Effector memory CD4-positive, alpha-beta T cell (primary cell): ENCODE data around the gene AMFR.
"Not testable (repeated sequence)": the region's sequence is repeated elsewhere in the genome, so short reads cannot be mapped to it uniquely, and the experiment has no call there.

Experiments
- DNase-seq, 3 donors: peaks; one replicate each; pipeline ENCODE4 v3.0.0-alpha.2; 2020
- H3K27ac ChIP-seq: 2 replicates; pipeline ENCODE4 v1.7.0; 2013; ENCODE audit warnings: mild to moderate bottlenecking, low read length, moderate library complexity; ENCODE audit not compliant: insufficient read depth, poor library complexity, severe bottlenecking
- H3K27me3 ChIP-seq: replicated peaks from 2 replicates; pipeline ENCODE4 v1.7.0; 2013; ENCODE audit warnings: mild to moderate bottlenecking, low read length; ENCODE audit not compliant: insufficient read depth, control insufficient read depth, poor library complexity, severe bottlenecking
- H3K36me3 ChIP-seq: 2 replicates; pipeline ENCODE4 v1.7.0; 2013; ENCODE audit warnings: mild to moderate bottlenecking, low read length, moderate library complexity; ENCODE audit not compliant: control insufficient read depth, insufficient read depth
- H3K4me1 ChIP-seq: 2 replicates; pipeline ENCODE4 v1.7.0; 2013; ENCODE audit warnings: low read length, mild to moderate bottlenecking; ENCODE audit not compliant: control insufficient read depth, insufficient read depth, poor library complexity, severe bottlenecking
- H3K4me3 ChIP-seq: 2 replicates; pipeline ENCODE4 v1.7.0; 2013; ENCODE audit warnings: low read length, low read depth, mild to moderate bottlenecking; ENCODE audit not compliant: insufficient read depth, poor library complexity, severe bottlenecking
- H3K9me3 ChIP-seq: 2 replicates; pipeline ENCODE4 v1.7.0; 2013; ENCODE audit warnings: mild to moderate bottlenecking, low read length, moderate library complexity; ENCODE audit not compliant: control insufficient read depth

The AMFR gene

GRCh38 chr16:56379044-56379443 is 46.3 kb downstream of the AMFR start:
- peaks cover 40% of the 10 kb centered on the region for H3K36me3 ChIP-seq
- H3K4me1 ChIP-seq, DNase-seq, H3K27ac ChIP-seq, H3K9me3 ChIP-seq, H3K4me3 ChIP-seq, H3K27me3 ChIP-seq: not testable (repeated sequence)

GRCh38 chr16:56375792-56376191 is 49.6 kb downstream of the AMFR start:
- H3K36me3 ChIP-seq, result peaks cover 19% of the 10 kb centered on the region
- not testable (repeated sequence) for DNase-seq, H3K4me1 ChIP-seq, H3K9me3 ChIP-seq, H3K27me3 ChIP-seq, H3K27ac ChIP-seq, H3K4me3 ChIP-seq

DNA sequence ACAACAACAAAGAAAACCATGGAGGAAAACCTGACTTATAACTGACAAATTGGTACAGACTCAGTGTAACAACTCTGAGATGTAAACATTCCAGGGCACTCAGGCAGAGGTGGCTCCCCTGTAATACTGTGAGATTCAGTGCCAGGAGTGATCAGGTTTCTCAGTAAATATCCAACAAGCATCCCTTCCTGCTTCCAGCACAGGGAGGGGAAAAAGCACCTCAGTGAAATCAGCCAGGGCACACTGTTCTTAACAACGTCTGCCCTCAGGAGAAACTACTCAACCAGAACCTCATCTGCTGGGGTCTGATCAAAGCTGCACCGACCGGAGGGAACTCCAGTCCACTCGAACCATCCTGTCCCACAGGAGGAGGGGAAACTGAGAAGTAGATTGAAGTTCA is 52.3 kb downstream of the AMFR start:
- peaks cover 12% of the 10 kb centered on the region for H3K36me3 ChIP-seq
- no peak overlapping the region for H3K4me3 ChIP-seq
- no peaks in the 10 kb centered on the region for H3K4me1 ChIP-seq
- H3K9me3 ChIP-seq, result no peaks in the 10 kb centered on the region
- H3K27ac ChIP-seq, result no peak overlapping the region
- H3K27me3 ChIP-seq, result no peaks in the 10 kb centered on the region
- DNase-seq, result no peak

GRCh38 chr16:56372013-56372634 is 53.2 kb downstream of the AMFR start:
- no peaks in the 10 kb centered on the region for H3K4me1 ChIP-seq
- no peaks in the 10 kb centered on the region for H3K9me3 ChIP-seq
- H3K4me3 ChIP-seq, result no peak overlapping the region
- peaks cover 17% of the 10 kb centered on the region for H3K36me3 ChIP-seq
- H3K27ac ChIP-seq, result no peak overlapping the region
- DNase-seq, result no peak
- no peaks in the 10 kb centered on the region for H3K27me3 ChIP-seq

GRCh38 chr16:56371660-56371937 is 53.7 kb downstream of the AMFR start:
- Histone ChIP-seq H3K36me3 (peaks cover 22% of the 10 kb centered on the region), H3K4me1 (no peaks in the 10 kb centered on the region), H3K27me3 (no peaks in the 10 kb centered on the region), H3K9me3 (no peaks in the 10 kb centered on the region), H3K27ac (no peak overlapping the region), H3K4me3 (no peak overlapping the region)
- no peak for DNase-seq

DNA sequence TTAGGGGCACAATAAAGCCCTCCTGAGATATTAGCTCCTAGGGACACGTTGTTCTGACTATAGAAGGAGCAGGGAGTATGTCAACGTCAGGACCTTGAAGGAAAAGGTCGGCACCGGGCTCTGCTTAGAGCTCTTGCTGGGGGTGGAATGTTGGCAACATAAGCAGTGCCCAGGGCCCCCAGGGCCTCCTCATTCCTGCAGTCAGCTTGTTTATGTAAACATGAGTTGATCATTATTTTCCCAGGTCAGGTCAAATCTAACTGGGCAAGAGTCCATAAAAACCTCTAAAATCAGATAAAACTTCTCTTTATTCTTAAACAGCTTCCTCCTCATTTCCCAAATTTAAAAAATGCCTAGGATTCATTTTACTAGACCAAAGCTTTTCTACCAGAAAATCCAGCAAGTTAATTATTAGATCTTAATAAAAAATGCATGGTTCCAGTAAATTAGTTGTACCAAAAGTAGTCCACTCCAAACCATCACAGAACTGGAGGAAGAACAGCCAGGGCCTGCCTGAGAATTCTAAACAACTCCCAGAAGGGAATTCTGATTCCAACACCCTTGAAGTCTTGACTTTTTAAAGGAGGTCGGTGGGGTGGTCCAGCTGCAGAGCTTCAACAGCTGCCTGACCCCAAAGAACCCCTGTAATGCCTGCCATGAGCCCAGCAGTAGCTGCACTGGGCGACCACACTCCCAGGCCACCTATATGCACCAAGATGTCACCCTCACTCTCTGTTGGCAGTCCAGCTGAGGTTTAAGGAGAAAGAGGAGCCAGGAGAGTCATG is 54.3 kb downstream of the AMFR start:
- no peak overlapping the region for H3K27ac ChIP-seq
- no peaks in the 10 kb centered on the region for H3K27me3 ChIP-seq
- no peaks in the 10 kb centered on the region for H3K4me1 ChIP-seq
- peaks cover 23% of the 10 kb centered on the region for H3K36me3 ChIP-seq
- no peak for DNase-seq
- H3K9me3 ChIP-seq, result no peaks in the 10 kb centered on the region
- no peak overlapping the region for H3K4me3 ChIP-seq

- no peaks in the 10 kb centered on the region for H3K4me1 ChIP-seq
- DNase-seq, result no peak
- H3K9me3 ChIP-seq, result no peaks in the 10 kb centered on the region
- no peak overlapping the region for H3K27ac ChIP-seq
- no peaks in the 10 kb centered on the region for H3K27me3 ChIP-seq
- H3K4me3 ChIP-seq, result no peak overlapping the region
- peaks cover 23% of the 10 kb centered on the region for H3K36me3 ChIP-seq
Observed at GRCh38 chr16:56370185-56370874, 55.0 kb downstream of the AMFR start.

DNA sequence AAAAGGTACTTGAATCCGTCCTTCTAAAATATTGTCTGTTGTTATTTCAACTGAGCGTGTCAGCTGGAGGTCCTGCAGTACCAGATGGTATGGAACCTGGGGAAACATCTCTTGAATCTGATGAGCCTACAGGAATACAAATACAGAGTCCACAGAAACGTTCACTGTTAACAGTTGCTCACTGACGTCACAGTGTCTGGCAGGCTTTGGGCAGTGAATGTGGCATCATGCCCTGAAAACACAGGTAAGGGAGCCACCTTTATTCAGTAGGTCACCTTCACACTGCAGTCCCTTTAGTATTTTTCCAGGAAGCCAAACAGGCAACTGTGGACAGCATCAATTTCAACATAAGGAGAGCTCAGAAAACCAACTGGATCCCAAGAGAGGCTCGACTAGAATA is 56.1 kb downstream of the AMFR start:
- H3K36me3 ChIP-seq, result peaks cover 31% of the 10 kb centered on the region

GRCh38 chr16:56368545-56368944 is 56.8 kb downstream of the AMFR start:
- no peak overlapping the region for H3K27ac ChIP-seq
- no peaks in the 10 kb centered on the region for H3K27me3 ChIP-seq
- no peak overlapping the region for H3K4me3 ChIP-seq
- H3K9me3 ChIP-seq, result no peaks in the 10 kb centered on the region
- no peaks in the 10 kb centered on the region for H3K4me1 ChIP-seq
- no peak for DNase-seq
- H3K36me3 ChIP-seq, result peaks cover 36% of the 10 kb centered on the region

More for the DNA sequence above, 56.1 kb downstream of the AMFR start:
- no peak for DNase-seq
- no peaks in the 10 kb centered on the region for H3K9me3 ChIP-seq
- no peaks in the 10 kb centered on the region for H3K4me1 ChIP-seq
- no peak overlapping the region for H3K27ac ChIP-seq
- no peak overlapping the region for H3K4me3 ChIP-seq
- no peaks in the 10 kb centered on the region for H3K27me3 ChIP-seq

GRCh38 chr16:56367764-56368163 is 57.6 kb downstream of the AMFR start:
- Histone ChIP-seq H3K4me3 (no peak overlapping the region), H3K27ac (no peak overlapping the region), H3K27me3 (no peaks in the 10 kb centered on the region), H3K9me3 (no peaks in the 10 kb centered on the region), H3K36me3 (peaks cover 44% of the 10 kb centered on the region), H3K4me1 (no peaks in the 10 kb centered on the region)
- DNase-seq, result no peak
